NCI-H128 (cell line): ENCODE results near the gene PDP2.
"Not testable (repeated sequence)": the region's sequence is repeated elsewhere in the genome, so short reads cannot be mapped to it uniquely, and the experiment has no call there.

Source experiments
- DNase-seq: peaks from one replicate; lab custom pipeline; 2025; ENCODE audit not compliant: unreplicated experiment; lab: John Stamatoyannopoulos, UW

PDP2 gene

DNA sequence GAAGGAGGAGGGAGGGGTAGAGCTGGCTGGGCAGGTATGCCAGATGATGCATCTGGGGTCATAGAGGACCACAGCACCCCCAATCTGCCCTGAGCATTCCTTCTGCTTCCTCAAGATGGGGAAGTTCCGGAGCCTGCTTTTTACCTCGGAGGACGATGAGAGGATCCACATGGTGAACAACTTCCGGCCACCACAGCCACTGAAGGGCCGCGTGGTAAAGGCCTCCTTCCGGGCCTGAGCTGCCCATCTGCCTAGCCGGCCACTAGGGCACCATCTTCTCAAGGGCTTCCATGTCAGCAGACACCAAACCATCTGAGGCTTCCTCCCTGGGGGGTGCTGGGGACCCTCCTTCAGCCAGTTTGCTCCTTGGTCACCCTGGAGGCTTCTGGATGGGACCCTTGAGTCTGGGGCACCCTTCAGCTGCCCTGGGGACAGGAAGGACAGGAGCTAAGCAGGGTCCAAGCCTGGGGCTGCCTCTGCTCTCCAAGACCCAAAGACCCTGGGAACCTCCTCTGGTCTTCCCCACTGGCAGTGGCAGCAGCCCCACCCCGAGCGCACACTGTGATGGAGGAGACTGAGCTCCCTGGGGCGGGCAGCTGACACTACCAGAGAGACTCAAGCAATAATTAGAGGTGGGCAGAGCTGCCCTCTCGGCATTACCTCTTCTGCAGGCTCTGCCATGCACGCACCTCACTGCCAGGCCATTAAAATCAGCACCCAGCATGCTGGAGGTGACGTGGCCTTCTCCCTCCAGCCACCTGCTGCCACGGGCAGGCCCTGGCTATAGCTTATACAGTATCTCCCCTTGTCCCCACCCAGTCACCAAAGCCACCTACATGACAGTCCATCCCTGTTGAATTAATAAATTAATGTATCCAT is 26.8 kb upstream of the PDP2 start:
- DNase-seq: no peak

DNA sequence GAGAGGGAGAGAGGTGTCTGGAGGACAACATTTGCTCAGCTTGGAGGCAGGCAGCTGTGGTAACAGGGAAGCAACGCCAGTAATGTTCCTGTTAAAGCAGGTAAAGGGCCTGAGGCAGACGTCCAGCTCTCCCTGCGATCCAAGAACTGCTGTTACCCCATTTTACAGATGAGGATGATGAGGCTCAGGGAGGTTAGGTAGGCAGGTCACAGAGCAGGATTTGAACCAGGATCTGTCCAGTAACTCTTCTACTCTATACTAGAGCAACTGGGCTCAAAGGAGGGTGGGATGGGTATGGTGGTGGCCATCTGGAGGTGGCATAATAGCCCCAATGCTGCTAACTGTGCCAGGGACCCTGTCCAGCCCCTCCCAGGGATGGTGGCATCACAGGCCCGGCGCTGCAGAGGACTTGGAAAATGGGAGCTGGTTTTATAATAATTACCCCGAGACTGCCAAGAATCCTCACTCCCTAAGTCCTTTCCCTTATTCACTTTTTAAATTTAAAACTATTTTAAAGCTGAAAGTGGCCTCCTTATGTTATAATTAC is 24.1 kb upstream of the PDP2 start:
- no peak for DNase-seq

DNA sequence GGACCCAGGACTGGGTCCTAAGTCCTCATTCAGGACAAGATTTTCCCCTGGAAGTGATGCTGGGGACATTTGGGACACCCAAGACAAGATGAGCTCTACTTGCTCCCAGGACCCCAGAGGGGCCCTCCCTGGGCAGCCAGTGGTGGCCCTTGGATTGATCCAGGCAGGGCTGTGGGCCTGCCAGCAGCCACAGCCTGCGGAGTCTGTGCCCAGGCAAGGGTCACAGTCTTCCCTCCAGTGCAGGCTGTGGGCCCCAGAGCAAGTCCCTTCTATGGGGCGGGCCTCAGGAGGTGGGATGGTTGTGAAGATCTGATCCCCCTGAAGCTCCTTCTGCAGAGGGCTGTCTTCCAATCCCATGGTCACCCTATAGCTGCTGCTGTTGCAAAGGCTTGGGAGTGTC is 23.5 kb upstream of the PDP2 start:
- no peak for DNase-seq

DNA sequence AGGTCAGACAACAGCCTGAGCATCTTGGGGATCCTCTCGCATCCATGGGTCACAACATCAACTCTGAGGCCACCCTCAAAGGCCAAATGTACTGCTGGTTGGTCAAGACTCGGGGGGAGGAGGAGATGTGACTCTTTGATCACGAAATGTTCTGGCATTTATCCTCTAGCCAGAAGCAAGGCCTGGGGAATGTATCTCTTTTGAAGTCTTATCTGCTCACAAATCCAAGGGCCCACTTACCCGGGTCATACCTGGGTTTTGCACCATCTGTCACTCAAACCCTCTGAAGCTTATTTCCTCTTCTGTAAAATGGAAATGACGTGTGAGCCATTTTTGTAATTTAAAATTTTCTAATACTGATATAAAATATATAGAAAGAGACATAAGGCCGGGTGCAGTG is 22.9 kb upstream of the PDP2 start:
- DNase-seq: no peak

DNA sequence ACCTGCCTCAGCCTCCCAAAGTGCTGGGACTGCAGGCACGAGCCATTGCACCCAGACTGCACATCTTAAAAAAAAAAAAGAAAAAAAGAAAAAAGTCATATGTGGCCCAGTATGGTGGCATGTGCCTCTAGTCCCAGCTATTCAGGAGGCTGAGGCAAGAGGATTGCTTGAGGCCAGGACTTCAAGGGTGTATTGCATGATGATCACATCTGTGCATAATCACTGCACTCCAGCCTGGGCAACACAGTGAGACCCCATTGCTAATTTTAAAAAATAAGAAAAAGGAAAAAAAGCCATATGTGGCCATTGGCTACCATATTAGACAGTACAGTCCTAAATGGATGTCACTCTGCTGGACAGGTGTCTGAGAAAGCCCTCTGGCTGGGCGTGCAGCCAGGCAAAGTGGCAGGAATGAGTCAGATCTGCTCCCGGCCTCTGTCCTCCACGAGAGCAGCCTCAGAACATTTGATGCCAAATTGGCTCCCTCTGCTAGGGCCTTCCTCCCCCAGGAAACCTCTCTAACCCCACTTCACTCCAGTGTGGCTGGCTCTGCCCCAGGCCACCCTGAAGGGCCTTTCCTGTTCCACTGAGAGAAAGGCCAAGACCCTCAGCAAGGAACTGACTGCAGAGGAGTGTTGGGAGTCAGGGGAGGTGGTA is 21.4 kb upstream of the PDP2 start:
- DNase-seq: no peak

DNA sequence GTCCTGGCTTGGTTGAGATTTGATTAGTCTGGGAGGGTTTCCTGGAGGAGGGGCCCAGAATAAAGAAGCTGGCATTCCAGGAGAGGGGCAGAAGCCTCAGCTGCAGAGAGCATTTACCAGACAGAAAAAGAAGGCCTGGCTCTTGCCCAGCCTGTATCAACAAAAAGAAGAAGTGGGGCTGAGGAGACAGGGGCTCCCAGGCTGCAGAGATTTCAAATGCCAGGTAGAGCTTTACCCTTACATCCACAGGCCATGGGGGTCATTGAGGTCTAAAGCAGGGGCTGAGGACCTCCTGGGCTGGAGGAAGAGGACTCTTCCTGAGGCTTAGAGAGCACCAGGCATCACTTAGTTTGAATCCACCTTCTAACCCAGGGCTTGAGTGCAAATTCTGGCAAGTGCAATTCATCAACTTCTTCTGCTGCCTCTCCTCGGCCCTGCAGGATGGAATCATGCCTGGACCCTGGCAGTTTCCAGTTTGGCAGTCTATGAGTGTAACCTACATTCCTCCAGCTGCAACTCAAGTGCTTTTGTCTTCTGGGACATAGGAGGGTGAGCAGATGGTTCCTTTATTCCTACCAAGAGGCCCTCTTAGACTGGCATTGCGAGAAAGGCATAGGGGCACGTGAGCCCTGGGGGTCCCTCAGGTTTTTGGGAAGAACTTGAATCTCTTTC is 20.8 kb upstream of the PDP2 start:
- DNase-seq: no peak

DNA sequence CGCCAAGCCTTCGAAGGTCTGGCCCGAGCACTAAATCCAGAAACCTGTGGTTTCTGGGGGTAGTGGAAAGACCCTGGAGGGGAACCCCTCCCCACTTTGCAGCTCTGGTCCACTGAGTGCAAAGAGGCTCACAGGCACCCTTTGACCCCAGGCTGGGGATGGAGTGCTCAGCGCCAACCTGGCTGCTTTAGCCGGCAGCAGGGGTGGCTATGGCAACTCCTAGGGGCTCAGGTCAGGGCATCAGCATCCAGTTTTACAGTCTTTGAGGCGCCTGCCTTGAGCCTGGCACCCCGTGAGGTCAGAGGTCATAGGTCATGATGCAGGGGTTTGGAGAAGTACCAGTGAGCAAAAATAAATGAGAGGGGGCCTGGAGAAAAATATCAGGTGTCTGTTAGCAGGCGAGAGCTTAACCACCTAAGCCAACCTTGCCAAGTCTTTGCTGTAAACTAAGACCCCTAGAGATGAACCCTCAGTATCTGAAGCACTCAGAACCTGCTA is 18.2 kb upstream of the PDP2 start:
- DNase-seq: no peak

DNA sequence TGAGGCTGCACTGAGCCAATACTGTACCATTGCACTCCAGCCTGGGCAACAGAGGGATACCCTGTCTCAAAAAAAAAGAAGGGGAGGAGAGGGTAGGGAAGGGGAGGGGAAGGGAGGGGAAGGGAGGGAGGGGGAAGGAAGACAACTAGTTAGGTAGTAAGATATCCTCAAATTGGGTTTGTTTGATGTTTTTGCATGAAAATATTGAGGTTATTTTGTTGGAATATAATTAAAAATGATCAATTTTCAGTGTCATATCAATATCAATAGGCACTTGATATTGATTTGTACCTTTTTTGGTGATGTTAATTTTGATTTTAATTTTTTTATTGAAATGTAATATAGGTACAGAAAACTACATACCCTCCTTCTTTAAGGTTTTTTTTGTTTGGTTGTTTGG is 16.6 kb upstream of the PDP2 start:
- no peak for DNase-seq

DNA sequence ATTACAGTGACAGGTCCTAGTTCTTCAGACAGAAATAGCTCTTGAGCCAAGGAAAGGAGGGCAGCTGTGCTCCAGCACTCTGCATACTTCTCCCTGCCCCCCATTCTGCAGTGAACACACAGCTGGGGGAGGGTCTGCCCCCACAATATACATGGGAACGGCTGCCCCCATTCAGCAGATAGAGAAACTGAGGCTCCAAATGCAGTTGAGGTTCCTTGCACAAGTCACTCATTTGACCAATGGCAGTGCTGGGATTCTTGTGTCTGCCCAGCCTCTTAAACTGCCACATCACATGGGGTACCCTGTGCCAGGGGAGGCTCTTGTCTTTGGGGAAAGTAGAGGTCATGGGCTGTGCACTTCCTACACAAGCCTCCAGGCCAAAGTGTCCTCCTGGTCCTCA is 10.9 kb upstream of the PDP2 start:
- no peak for DNase-seq

DNA sequence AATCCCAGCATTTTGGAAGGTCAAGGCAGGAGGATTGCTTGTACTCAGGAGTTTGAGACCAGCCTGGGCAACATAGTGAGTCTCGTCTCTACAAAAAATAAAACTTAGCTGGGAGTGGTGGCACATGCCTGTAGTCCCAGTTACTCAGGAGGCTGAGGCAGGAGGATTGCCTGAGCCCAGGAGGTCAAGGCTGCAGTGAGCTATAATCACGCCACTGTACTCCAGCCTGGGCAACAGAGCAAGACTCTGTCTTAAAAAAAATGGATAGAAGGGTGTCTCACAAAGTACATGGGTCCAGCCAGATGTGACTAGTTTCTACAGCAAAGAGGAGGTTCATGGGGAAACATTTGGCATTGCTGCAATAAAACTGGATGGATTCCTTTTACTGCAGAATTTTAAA is 9.0 kb upstream of the PDP2 start:
- not testable (repeated sequence) for DNase-seq

DNA sequence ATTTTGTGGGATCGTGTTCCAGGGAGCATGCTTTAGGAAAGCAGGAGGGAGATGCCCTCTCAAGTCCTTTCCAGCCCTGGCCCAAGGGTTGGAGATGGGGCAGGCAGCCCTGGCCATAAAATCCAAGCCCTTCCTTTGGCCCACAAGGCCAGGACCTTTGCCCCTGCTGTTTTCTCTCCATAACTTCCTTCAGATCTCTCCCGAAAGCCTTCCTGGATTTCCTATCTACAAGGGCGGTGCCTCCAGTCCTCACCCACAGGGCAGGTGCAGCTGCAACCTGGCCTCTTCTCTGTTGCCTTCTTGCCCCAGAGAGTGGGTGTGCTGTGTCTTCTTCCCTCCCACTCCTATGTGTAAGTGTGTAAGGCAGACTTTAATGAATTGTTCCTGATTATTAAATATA is 8.5 kb upstream of the PDP2 start:
- no peak for DNase-seq

DNA sequence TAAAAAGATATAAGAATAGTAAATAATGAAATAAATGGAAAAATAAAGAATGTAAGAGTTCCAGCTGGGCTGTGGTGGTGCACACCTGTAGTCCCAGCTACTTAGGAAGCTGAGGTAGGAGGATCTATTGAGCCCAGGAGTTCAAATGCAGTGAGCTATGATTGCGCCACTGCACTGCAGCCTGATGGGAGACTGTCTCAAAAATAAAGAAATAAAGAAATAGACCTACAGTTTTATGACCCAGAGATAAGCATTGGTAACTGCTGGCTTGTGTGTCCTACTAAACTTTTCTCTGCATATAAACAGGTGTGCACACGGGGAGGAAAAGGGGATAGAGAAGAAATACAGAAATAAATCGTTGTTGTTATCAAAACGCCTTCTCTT is 7.8 kb upstream of the PDP2 start:
- no peak for DNase-seq

DNA sequence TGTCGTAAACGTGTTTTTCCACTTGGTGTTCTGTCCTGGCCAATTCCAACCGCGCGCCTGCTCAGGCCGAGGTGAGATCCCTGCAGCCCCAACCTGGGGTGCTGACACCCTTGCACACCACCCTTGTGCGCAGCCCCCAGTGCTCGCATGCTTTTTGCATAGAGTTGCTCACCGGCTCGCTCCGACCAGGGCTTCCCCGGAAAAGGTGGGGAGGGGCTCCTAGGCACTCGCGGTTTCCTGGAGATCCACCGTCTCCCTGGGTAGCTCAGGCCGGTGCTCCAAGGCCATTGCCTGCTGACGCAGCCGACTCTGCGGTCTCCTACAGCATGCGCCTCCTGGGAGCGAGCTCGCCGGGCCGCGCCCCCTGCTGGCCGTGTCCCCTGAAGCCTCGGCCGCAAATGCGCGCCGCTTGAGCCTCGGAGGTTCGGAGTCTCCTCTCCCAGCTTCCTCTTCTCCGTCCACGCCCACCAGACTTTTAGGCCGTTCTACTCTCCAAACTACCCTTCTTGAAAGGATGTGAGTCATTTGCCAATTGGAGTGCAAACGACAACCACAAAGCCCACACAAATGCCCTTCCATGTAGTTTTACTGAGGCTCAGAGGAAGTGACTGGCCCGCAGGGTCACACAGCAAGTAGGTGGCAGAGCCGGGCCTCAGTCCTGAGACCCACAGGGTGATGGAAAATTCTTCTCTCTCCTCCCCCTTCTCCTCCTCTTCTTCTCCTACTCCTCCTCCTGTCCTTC is 7.2 kb upstream of the PDP2 start:
- DNase-seq: no peak

DNA sequence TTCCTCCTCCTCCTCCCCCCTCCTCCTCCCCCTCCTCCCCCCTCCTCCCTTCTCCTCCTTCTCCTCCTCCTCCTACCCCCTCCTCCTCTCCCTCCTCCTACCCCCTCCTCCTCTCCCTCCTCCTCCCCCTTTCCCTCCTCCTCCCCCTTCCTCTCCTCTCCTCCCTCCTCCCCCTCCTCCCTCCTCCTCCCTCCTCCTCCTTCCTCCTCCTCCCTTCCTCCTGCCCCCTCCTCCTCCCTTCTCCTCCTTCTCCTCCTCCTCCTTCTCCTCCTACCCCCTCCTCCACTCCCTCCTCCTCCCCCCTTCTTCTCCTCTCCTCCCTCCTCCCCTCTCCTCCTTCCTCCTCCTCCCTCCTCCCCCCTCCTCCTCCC is 6.6 kb upstream of the PDP2 start:
- no peak for DNase-seq

DNA sequence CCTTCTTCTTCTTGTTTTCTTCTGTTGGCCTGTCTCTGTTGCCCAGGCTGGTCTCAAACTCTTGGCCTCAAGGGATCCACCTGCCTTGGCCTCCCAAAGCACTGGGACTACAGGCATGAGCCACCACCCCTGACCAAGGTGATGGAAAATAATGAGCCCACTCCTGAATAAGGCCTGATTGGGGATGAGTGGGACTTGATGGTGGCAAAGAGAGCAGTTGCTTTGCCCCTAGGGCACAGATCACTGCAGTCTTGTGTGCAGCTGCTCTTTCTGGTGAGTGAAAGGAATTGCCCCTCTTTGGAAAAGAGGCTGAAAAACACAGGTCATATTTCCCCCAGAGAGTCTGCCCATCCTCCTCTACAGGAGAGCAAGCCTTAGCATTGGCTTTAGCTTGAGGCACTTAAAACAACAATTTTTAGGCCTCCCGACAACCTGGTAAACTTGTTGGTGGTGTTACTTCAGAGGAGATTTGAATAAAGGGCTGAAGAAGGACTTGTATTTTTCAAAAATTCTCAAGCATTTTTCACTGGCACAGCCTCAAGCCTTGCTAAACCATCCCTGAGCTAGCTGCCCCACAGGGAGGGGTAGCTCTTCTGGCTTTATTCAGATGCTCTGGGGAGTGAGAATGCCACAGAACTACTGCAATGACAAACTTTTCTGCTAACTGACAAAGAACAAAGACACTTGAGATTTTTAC is 6.1 kb upstream of the PDP2 start:
- no peak for DNase-seq

DNA sequence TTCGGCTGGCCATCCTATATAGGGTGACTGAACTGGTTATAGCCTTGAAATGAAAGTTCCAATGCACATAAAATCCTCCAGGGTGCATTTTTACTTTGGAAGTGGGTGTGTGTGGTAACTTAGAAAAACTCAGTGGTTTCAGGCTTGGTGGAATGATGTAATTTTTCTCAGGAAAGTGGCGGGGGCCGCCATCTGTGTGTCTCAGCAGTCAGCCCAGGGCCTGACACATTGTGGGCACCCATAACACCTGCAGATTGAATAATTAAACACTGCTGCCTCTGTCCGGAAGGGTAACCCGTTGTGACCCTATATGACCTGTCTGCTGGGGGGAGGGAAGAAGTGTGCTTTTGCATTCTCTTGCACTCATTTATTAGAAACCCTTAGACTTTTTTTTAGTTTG is 2.2 kb upstream of the PDP2 start:
- DNase-seq: no peak

DNA sequence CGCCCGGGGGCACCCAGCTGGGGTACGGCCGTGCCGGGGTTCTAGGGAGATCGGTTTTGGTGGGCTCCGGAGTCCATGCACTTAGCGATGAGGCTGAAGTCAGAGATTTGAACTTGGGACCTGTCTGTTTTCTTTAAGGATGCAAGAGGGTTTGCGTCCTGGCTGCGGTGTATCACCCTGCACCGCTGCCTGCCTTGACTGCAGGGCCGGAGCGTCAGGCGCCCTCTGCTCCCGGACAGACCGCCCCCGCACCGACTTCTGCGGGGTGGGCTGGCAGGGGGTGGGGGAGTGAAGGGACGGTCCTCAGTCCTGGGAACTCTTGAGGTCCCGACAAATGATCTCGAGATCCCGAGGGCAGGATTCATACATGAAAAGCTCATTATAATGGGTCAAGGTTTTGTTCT is 701 bp downstream of the PDP2 start:
- no peak for DNase-seq

DNA sequence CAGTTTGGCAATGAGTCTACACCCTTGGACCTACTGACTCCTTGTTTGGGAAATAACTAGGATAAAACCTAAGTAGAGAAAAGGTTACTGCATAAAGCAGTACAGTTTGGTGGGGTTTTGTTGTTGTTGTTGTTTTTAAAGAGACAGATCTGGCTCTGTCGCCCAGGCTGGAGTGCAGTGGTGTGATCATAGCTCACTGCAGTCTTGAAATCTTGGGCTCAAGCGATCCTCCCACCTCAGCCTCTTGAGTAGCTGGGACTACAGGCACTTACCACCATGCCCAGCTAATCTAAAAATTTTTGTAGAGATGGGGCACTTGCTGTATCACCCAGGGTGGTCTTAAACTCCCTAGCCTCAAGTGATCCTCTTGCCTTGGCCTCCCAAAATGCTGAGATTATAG is 1.2 kb downstream of the PDP2 start:
- DNase-seq: no peak

DNA sequence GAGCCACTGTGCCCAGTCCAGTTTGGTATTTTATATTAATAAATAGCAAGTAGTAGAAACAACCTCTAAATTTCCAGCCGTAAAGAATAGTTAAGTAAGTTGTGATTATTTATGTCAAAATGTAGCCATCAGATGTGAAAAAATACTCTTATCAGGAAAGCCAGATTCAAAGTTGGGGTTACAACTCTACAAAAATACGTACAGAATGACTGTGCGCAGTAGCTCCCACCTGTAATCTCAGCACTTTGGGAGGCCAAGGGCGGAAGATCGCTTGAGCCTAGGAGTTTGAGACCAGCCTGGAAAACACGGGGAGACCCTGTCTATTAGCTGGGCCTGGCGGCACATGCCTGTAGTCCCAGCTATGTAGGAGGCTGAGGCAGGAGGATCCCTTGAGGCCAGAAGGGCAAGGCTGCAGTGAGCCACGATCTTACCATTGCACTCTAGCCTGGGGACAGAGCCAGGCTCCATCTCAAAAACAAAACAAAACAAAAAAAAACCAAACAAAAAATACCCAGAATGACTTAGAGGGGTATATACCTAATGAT is 1.7 kb downstream of the PDP2 start:
- no peak for DNase-seq

DNA sequence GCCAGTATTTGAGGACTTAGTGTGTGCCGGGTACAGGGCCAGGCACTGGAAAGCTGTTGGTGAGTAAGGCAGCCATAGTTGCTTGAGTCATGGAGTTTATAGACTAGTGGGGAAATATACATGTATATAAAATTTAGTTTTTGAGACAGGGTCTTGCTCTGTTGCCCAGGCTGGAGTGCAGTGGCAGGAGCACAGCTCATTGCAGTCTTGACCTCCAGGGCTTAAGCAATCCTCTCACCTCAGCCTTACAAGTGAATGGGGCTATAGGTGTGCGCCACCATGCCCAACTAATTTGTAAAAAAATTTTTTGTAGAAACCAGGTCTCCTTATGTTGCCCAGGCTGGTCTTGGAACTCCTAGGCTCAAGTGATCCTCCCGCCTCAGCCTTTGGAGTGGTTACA is 2.4 kb downstream of the PDP2 start:
- no peak for DNase-seq
